ENCODE results near the gene MPRIP. TPM values are rescaled to one million over a fixed set of nuclear protein-coding genes. Genes with fewer than 3 reads are reported as not detected.

The MPRIP gene
- total RNA-seq, 2 experiments from 2014 or later: 206 to 209 TPM

DNA sequence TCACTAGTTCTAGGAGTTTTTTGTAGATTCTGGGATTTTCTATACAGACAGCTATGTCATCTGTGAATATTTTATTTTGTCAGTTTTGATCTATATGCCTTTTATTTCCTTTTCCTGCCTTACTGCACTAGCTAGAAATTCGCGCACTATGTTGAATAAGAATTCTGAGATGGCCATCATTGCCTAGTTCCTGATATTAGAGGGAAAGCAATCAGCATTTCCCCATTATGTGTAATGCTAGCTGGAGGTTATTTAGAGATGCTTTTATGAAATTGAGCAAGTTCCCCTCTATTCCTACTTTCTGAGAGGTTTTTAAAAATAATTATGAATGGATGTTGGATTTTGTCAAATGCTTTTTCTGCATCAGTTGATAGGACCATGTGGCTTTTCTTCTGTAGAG lies 23.8 kb downstream of the MPRIP start:
- no peak for ATAC-seq
- Mint-ChIP-seq H3K4me3 (no peak overlapping the region), H3K4me1 (peaks cover 24% of the 10 kb centered on the region), H3K9me3 (ENCODE audit: low read depth) (no peaks in the 10 kb centered on the region), H3K27ac (no peak overlapping the region), H3K36me3 (peaks cover 10% of the 10 kb centered on the region), H3K27me3 (no peaks in the 10 kb centered on the region)
- CTCF ChIA-PET: no interaction called here
- no peak for DNase-seq

DNA sequence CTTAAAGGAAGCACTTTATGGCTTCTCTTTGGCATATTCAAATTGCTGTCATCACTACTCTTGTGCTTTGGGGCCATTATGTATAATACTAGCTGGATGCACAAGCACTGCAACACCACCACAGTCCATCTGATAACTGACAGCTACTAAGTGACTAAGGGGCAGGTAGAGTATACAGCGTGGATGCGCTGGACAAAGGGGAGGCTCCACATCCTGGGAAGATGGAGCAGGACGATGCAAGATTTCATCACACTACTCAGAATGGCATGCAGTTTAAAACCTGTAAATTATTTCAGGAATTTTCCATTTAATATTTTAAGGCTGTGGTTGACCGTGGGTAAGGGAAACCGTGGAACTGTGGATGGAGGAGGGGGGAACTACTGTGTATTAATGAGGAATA lies 25.0 kb downstream of the MPRIP start:
- H3K27me3 Mint-ChIP-seq: no peaks in the 10 kb centered on the region
- peaks cover 13% of the 10 kb centered on the region for H3K36me3 Mint-ChIP-seq
- DNase-seq (no peak), ATAC-seq (no peak)
- no peaks in the 10 kb centered on the region for H3K9me3 Mint-ChIP-seq (ENCODE audit: low read depth)
- CTCF ChIA-PET: no interaction called here
- H3K4me3 Mint-ChIP-seq: no peak overlapping the region
- no peak overlapping the region for H3K27ac Mint-ChIP-seq
- peaks cover 25% of the 10 kb centered on the region for H3K4me1 Mint-ChIP-seq

DNA sequence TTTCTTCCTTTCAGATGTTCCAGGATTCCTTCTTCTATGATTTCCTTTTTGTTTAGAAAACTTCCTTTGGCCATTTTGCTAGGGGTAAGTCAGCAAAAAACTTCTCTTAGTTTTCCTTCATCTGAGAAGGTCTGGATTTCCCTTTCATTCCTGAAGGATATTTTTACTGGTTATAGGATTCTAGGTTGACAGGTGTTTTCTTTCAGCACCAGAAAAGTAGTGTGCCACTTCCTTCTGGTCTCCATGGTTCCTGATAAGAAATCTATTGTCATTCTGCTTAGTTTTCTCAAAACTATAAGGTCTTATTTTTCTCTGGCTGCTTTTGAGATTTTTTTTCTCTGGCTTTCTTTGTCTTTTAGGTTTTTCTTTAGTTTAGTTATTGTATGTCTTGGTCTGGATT lies 27.6 kb downstream of the MPRIP start:
- DNase-seq (no peak), ATAC-seq (no peak)
- Mint-ChIP-seq H3K36me3 (peaks cover 15% of the 10 kb centered on the region), H3K4me1 (peaks cover 28% of the 10 kb centered on the region), H3K27ac (no peak overlapping the region), H3K27me3 (no peaks in the 10 kb centered on the region), H3K4me3 (no peak overlapping the region), H3K9me3 (ENCODE audit: low read depth) (no peaks in the 10 kb centered on the region)
- CTCF ChIA-PET: no interaction called here

DNA sequence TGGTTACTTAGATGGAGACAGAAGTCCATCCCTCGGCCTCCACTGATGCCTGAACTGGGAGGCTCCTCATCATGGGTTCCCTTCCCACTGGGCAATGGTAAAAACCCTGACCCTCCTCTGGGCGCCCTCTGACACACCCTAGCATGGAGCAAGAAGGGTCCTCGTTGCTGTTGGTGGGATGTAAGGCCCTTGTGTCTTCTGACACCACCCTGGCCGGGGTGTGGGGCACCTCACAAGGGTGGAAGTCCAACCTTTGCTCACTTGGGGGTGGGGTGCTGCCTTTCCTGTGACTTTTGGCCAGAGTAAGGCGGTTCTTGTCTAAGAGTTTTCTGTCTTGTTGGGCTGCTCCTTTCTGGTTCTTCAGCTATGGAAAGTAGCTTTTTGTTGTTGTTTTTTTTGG lies 28.7 kb downstream of the MPRIP start:
- DNase-seq (no peak), ATAC-seq (no peak)
- Mint-ChIP-seq H3K27me3 (no peaks in the 10 kb centered on the region), H3K36me3 (peaks cover 15% of the 10 kb centered on the region), H3K9me3 (ENCODE audit: low read depth) (no peaks in the 10 kb centered on the region), H3K4me1 (peaks cover 32% of the 10 kb centered on the region), H3K4me3 (no peak overlapping the region), H3K27ac (no peak overlapping the region)
- CTCF ChIA-PET: no interaction called here

DNA sequence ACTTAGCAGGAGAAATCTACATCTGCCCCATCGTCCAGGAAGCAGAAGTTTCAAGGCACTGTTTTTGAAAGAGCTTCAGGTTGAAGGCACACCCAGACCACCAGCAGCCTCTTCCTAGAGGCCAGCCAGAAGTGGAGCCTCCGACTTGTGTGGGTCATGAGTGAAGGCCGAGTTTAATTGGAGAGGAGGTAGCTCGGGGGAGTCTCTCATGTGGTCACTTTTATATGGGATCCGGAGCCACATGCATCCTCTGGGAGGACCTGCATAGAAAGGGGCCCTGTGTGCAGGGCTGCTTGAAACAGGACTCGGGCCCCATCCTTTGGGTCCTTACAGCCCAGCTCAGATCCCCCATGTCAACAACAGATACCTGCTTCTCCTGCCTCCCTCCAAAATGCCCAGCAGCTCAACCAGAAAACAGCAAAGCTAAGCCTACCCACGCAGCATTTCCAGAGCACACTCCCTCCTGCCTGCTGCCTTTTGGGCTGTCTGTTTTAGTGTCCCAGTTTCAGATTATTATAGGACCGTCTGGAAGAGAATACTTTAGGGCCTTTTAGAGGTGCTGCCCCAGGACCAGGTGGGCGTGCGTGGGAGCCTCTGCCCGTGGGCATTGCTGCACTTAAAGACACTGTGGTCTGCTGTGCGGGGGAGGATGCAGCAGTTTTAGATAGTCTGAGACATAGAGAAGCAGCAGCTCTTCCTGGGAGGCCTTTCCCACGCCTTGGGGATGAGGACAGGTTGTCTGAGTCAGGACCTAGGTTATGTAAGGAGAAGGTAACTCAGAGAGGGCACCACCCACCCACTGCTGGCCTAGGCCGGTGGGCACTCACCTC lies 29.5 kb downstream of the MPRIP start:
- DNase-seq (no peak), ATAC-seq (no peak)
- no peaks in the 10 kb centered on the region for H3K9me3 Mint-ChIP-seq (ENCODE audit: low read depth)
- peaks cover 28% of the 10 kb centered on the region for H3K4me1 Mint-ChIP-seq
- H3K36me3 Mint-ChIP-seq: peaks cover 15% of the 10 kb centered on the region
- H3K27me3 Mint-ChIP-seq: no peaks in the 10 kb centered on the region
- CTCF ChIA-PET: no interaction called here
- no peak overlapping the region for H3K4me3 Mint-ChIP-seq
- no peak overlapping the region for H3K27ac Mint-ChIP-seq

DNA sequence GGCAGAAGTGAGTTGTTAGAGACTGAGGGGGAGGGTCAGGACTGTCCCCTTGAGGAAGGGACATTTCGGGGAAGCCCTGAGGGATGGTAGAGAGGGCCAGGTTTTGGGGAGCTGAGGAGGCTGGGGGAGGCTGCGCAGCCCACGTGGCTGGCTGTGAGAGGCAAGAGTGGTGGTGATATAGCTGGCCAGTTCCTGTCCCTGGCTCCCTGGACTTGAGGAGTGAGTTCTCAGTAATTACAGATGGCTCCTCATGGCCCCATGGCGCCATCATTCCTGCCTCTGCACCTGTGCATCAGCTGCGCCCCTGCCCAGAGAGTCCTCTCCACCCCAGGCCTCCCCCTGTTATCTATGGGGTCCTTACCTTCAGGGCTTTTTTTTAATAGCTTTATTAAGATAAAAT lies 30.3 kb downstream of the MPRIP start:
- DNase-seq: no peak
- no peak for ATAC-seq
- CTCF ChIA-PET: no interaction called here
- no peaks in the 10 kb centered on the region for H3K9me3 Mint-ChIP-seq (ENCODE audit: low read depth)
- no peak overlapping the region for H3K4me3 Mint-ChIP-seq
- no peak overlapping the region for H3K27ac Mint-ChIP-seq
- peaks cover 25% of the 10 kb centered on the region for H3K4me1 Mint-ChIP-seq
- peaks cover 15% of the 10 kb centered on the region for H3K36me3 Mint-ChIP-seq
- H3K27me3 Mint-ChIP-seq: no peaks in the 10 kb centered on the region

DNA sequence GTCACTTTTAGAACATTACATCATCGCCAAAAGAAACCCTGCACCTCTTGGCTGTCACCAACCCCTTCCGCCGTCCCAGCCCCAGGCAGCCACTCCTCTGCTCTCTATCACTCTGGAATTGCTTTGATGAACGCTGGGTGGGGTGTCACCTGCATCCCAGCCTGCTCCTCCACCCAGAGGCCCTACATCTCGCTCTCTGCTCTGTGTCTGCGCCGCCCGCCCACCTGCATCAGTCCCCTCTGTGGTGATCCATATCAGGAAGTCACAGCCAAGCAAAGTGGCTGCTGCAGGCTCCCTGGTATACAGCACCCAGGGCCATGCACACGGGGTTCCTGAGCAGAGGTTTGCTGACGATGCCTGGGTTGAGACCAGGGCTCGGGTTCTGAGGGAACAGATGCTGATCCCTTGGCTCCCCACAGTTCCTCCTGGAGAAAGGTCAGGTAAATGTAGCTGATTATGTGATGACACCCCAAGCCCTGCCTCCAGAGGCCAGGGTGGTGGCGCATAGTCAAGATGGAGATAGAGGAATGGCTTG lies 30.8 kb downstream of the MPRIP start:
- Mint-ChIP-seq H3K4me1 (peaks cover 24% of the 10 kb centered on the region), H3K9me3 (ENCODE audit: low read depth) (no peaks in the 10 kb centered on the region), H3K27ac (no peak overlapping the region), H3K4me3 (no peak overlapping the region), H3K27me3 (no peaks in the 10 kb centered on the region), H3K36me3 (peaks cover 18% of the 10 kb centered on the region)
- CTCF ChIA-PET: no interaction called here
- DNase-seq (no peak), ATAC-seq (no peak)

DNA sequence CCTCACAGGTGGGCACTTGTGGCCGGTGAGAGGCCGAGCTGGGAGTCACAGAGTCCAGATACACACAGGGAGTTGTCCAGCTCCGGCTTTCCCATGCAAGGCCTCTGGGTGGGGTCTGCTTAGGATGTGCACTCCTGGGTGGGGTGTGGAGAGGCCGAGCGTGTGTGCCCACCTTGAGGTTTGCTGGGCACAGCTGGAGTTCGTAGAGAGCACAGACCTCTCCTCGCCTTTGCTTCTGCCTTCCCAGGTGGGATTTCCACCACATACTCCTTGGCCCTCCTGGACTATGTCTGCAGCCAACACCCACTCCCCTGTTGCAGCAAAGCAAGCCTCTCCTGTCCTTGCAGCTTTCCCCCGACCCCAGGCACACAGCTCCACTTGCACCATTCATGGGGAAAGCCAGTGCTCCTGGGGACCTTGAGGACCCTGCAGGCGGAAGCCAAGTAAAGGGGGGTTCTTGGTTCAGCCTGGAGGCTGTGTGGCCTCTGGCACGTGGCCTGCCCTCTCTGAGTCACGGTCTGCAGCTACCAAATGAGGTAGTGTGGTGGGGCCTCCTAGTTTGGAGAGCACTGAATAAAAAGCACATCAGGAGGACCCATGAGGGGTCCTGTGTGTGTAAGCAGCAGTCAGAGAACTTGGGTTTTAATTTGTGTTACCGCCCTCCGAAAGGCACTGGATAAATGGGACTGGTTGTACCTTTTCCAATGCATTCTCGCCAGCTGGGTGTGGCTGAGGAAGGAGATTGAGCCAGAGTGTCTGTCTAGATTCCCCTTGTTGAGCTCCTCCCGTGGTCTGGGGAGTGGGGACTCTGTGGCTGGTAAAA lies 31.5 kb downstream of the MPRIP start:
- Mint-ChIP-seq H3K9me3 (ENCODE audit: low read depth) (no peaks in the 10 kb centered on the region), H3K27ac (no peak overlapping the region), H3K4me1 (peaks cover 24% of the 10 kb centered on the region), H3K4me3 (no peak overlapping the region), H3K27me3 (no peaks in the 10 kb centered on the region), H3K36me3 (peaks cover 18% of the 10 kb centered on the region)
- DNase-seq: no peak
- no peak for ATAC-seq
- CTCF ChIA-PET: no interaction called here

DNA sequence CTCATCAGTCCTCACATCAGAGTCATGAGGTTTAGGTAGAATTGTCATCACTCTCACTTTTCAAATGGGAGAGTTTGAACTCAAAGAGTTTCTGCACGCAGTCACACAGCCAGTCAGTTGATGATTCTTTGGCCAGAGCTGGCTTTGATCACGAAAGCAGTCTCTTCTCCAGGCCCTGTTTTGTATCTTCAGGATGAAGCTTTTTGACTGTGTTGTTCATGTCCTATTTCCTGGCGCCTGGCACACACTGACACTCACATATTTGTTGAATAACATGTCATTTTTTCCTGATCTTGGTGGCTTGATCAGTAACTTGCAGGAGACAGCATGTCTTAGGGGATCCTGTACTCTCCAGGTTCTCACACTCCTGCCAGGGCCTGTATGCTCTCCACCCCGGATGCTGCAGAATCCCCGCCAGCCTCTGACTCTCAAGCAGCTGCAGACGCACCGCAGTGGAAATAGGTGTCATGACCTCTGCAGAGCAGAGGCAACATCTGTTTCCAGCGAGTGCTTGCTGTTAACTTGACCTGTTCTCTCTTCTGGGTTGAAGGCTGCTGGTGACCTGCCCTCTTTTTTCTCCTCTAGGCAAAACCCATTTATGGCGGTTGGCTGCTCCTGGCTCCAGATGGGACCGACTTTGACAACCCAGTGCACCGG lies 33.0 kb downstream of the MPRIP start:
- Mint-ChIP-seq H3K36me3 (peaks cover 12% of the 10 kb centered on the region), H3K4me3 (no peak overlapping the region), H3K9me3 (ENCODE audit: low read depth) (no peaks in the 10 kb centered on the region), H3K27ac (no peak overlapping the region), H3K27me3 (no peaks in the 10 kb centered on the region), H3K4me1 (peaks cover 24% of the 10 kb centered on the region)
- ATAC-seq (peak; percentile 27), DNase-seq (no peak)
- CTCF ChIA-PET: no interaction called here

DNA sequence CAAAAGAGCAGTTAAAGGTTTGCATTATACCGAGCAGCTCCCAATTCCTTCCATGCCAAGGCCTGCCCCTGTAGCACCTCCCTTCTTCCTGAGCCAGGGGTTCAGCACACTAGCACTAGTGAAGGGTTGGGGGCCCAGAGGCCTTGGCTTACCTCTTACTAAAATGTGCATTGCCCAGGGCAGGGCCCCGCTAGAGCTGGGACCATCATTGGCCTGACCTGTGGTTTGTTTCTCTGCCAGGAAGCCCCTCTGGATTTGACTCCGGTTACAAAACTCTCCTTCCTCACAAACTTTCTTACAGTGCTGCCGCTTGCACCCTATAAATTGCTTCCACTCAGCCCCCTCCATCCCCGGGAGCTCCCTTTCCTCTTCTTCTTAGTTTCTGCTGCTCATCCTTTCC lies 33.8 kb downstream of the MPRIP start:
- Mint-ChIP-seq H3K9me3 (ENCODE audit: low read depth) (no peaks in the 10 kb centered on the region), H3K27me3 (no peaks in the 10 kb centered on the region), H3K4me3 (no peak overlapping the region), H3K36me3 (peaks cover 11% of the 10 kb centered on the region), H3K27ac (no peak overlapping the region), H3K4me1 (peaks cover 24% of the 10 kb centered on the region)
- no peak for ATAC-seq
- no peak for DNase-seq
- CTCF ChIA-PET: interaction anchor here (1.5 kb wide), 1 partner anchor 11 kb away, joined by 4 read pairs; no protein-coding TSS in a partner anchor

DNA sequence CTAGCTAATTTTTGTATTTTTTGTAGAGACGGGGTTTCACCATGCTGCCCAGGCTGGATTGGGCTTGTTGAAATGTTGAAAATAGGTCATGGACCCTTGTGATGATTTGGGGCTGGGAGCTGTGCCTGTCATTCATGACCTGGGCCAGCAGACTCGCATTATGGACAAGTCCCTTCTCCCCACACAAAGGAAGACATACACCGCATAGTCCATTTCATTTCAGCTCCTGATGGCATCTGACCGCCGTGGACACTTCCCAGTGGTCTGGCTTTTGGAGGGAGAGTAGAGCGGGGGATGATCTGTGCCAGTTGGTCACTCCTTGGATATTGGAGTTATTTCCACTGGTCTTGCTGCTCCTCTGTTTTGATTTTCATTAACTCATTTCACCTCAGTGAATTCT lies 34.8 kb downstream of the MPRIP start:
- no peak for DNase-seq
- peaks cover 9% of the 10 kb centered on the region for H3K36me3 Mint-ChIP-seq

DNA sequence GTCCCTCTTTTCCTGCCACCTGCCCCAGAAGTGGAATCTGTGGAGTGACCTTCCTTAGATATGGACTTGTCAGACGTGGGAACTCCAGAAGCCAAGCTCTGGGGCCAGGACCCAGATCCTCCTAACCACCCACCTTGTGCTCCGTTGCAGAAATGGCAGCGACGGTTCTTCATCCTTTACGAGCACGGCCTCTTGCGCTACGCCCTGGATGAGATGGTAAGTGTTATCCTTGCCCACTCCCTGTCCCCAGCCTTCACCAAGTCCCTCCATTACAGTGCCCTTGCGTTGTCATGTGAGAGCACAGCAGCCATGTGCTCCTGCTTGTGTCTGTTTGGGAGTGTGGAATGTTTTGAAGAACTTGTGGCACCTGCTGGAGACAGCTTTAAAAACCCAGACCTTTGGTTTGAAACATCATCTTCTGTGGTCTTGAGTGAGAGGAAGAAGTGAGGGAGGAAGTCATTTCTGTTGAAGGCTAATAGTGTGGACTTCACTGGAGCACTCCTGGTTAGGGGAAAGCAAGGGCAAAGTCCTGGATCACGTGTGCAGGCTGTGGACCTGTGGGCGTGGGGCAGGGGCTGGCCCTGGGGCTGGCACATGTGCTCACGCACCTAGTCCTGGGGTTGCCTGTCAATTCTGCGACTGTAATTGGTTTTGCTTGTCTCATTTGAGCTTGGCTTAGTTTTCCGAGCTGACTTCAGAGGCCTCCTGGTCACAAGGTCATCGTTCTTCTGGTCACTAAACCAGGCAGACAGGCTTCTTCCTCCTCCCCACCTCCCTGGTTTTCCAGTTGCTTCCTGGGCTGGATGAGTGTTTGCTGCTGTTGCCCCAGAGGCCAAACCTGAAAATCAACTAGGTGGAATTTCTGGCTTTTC lies 35.8 kb downstream of the MPRIP start:
- CTCF ChIA-PET: no interaction called here
- no peak for DNase-seq
- no peak overlapping the region for H3K4me3 Mint-ChIP-seq

More for the DNA sequence above, 34.8 kb downstream of the MPRIP start:
- no peaks in the 10 kb centered on the region for H3K27me3 Mint-ChIP-seq
- ATAC-seq: no peak
- H3K9me3 Mint-ChIP-seq (ENCODE audit: low read depth): no peaks in the 10 kb centered on the region
- CTCF ChIA-PET: interaction anchor here (1.5 kb wide), 1 partner anchor 10 kb away, joined by 4 read pairs; no protein-coding TSS in a partner anchor
- H3K27ac Mint-ChIP-seq: no peak overlapping the region
- peaks cover 22% of the 10 kb centered on the region for H3K4me1 Mint-ChIP-seq
- H3K4me3 Mint-ChIP-seq: no peak overlapping the region

DNA sequence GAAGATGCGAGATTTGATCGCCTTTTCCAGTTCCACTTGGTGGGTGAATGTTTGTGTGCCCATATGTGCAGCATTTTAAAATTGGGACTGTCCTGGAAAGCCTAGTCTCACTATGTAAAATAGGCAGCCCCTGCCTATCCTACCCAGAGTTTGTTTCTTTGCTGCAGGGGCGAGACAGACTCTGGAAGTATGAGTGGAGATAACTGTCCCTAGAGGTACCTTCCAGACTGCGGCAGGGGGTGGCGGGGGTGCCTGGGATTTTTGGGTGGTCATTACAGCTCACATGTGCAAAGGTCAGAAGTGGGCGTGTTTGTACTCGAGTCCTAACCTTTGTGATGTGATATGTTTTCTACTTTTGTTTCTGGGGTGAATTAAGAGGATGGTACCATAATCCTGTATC lies 36.6 kb downstream of the MPRIP start:
- Mint-ChIP-seq H3K27ac (no peak overlapping the region), H3K4me3 (no peak overlapping the region), H3K27me3 (no peaks in the 10 kb centered on the region), H3K9me3 (ENCODE audit: low read depth) (no peaks in the 10 kb centered on the region), H3K4me1 (peaks cover 14% of the 10 kb centered on the region), H3K36me3 (peaks cover 5% of the 10 kb centered on the region)
- ATAC-seq (no peak), DNase-seq (no peak)
- CTCF ChIA-PET: no interaction called here

More for the DNA sequence above, 35.8 kb downstream of the MPRIP start:
- Mint-ChIP-seq H3K36me3 (peaks cover 5% of the 10 kb centered on the region), H3K9me3 (ENCODE audit: low read depth) (no peaks in the 10 kb centered on the region), H3K27me3 (no peaks in the 10 kb centered on the region), H3K27ac (peak overlapping the region; percentile 39), H3K4me1 (peaks cover 17% of the 10 kb centered on the region)
- no peak for ATAC-seq

Data from activated CD8-positive, alpha-beta memory T cell treated with anti-CD3 and anti-CD28 coated beads, Interleukin-2, amount 10 ng/mL, durations not matched to agents 7 days and 5 days (primary cell).